HUES64 (cell line): Measurements from ENCODE around the gene PLEKHB1.
"Not testable (repeated sequence)": the region's sequence is repeated elsewhere in the genome, so short reads cannot be mapped to it uniquely, and the experiment has no call there.

Experiments used
- H3K27ac ChIP-seq: 2 replicates; pipeline ENCODE4 v1.7.0; 2013; ENCODE audit warnings: low read depth, low read length, inconsistent platforms
- H3K27me3 ChIP-seq: 2 replicates; pipeline ENCODE4 v1.6.1; 2013; ENCODE audit warnings: mild to moderate bottlenecking, low read length; ENCODE audit not compliant: insufficient read depth
- H3K36me3 ChIP-seq: 2 replicates; pipeline ENCODE4 v1.6.1; 2013; ENCODE audit warnings: mild to moderate bottlenecking, low read length; ENCODE audit not compliant: insufficient read depth
- H3K4me1 ChIP-seq: 2 replicates; pipeline ENCODE4 v1.6.1; 2013; ENCODE audit warnings: mild to moderate bottlenecking, low read length, moderate library complexity; ENCODE audit not compliant: insufficient read depth
- H3K4me3 ChIP-seq: 2 replicates; pipeline ENCODE4 v1.5.1; 2013; ENCODE audit warnings: mild to moderate bottlenecking, low read length, moderate library complexity
- H3K9ac ChIP-seq: 2 replicates; pipeline ENCODE4 v1.6.1; 2013; ENCODE audit warnings: mild to moderate bottlenecking, low read depth, low read length
- H3K9me3 ChIP-seq: 2 replicates; pipeline ENCODE4 v1.6.1; 2013; ENCODE audit warnings: low read depth, low read length; ENCODE audit not compliant: insufficient read depth
- WGBS: fragments of 150-250, 120-280 bp; methylation state at CpG from one replicate; pipeline ENCODE4 v1.1.7; 2013; ENCODE audit warnings: missing lambda C conversion rate; 5-methylcytosine and 5-hydroxymethylcytosine counted together

Gene PLEKHB1

GRCh38 chr11:73659961-73660360, 13.6 kb downstream of the PLEKHB1 start:
- Histone ChIP-seq H3K27me3 (peaks cover 24% of the 10 kb centered on the region), H3K9ac (no peak overlapping the region), H3K27ac (no peak overlapping the region), H3K36me3 (no peaks in the 10 kb centered on the region), H3K4me3 (no peak overlapping the region), H3K9me3 (no peaks in the 10 kb centered on the region), H3K4me1 (no peaks in the 10 kb centered on the region; the same call in 1 of the 2 replicates)
- WGBS = 96% methylated on average over 2 of the region's 3 CpGs

- H3K27me3 ChIP-seq = peaks cover 24% of the 10 kb centered on the region
- H3K9ac ChIP-seq = no peak overlapping the region
- no peaks in the 10 kb centered on the region for H3K9me3 ChIP-seq
- no peak overlapping the region for H3K4me3 ChIP-seq
- H3K27ac ChIP-seq = no peak overlapping the region
- H3K4me1 ChIP-seq = no peaks in the 10 kb centered on the region; the same call in 1 of the 2 replicates
- 62% methylated on average over 25 of the region's 25 CpGs for WGBS
- no peaks in the 10 kb centered on the region for H3K36me3 ChIP-seq
These were observed 14.2 kb downstream of the PLEKHB1 start for GRCh38 chr11:73660497-73661034.

GRCh38 chr11:73661035-73661628, 14.8 kb downstream of the PLEKHB1 start:
- 8% methylated on average over 40 of the region's 40 CpGs for WGBS
- peak overlapping the region; percentile 38; the same call in 1 of the 2 replicates for H3K27ac ChIP-seq
- no peaks in the 10 kb centered on the region; the same call in 1 of the 2 replicates for H3K4me1 ChIP-seq
- H3K4me3 ChIP-seq = peak overlapping the region; percentile 47
- peak overlapping the region; percentile 57 for H3K9ac ChIP-seq
- H3K27me3 ChIP-seq = peaks cover 24% of the 10 kb centered on the region
- no peaks in the 10 kb centered on the region for H3K36me3 ChIP-seq
- no peaks in the 10 kb centered on the region for H3K9me3 ChIP-seq

- no peaks in the 10 kb centered on the region; the same call in 1 of the 2 replicates for H3K4me1 ChIP-seq
- H3K9me3 ChIP-seq = no peaks in the 10 kb centered on the region
- H3K4me3 ChIP-seq = no peak overlapping the region
- H3K36me3 ChIP-seq = no peaks in the 10 kb centered on the region
- 91% methylated on average over 3 of the region's 3 CpGs for WGBS
- peaks cover 24% of the 10 kb centered on the region for H3K27me3 ChIP-seq
- H3K9ac ChIP-seq = no peak overlapping the region
- no peak overlapping the region for H3K27ac ChIP-seq
These were observed 16.2 kb downstream of the PLEKHB1 start for GRCh38 chr11:73662445-73663157.

GRCh38 chr11:73663604-73664495, 17.5 kb downstream of the PLEKHB1 start:
- 90% methylated on average over 3 of the region's 3 CpGs for WGBS
- Histone ChIP-seq H3K9me3 (no peaks in the 10 kb centered on the region), H3K36me3 (no peaks in the 10 kb centered on the region), H3K4me1 (no peaks in the 10 kb centered on the region; the same call in 1 of the 2 replicates), H3K4me3 (no peak overlapping the region), H3K9ac (no peak overlapping the region), H3K27ac (no peak overlapping the region), H3K27me3 (peaks cover 24% of the 10 kb centered on the region)

- Histone ChIP-seq H3K9me3 (no peaks in the 10 kb centered on the region), H3K27ac (no peak overlapping the region), H3K9ac (no peak overlapping the region), H3K4me3 (no peak overlapping the region), H3K36me3 (no peaks in the 10 kb centered on the region), H3K27me3 (peaks cover 22% of the 10 kb centered on the region), H3K4me1 (no peaks in the 10 kb centered on the region; the same call in 1 of the 2 replicates)
These were observed 18.5 kb downstream of the PLEKHB1 start for GRCh38 chr11:73664877-73665276.

GRCh38 chr11:73667891-73668290, 21.5 kb downstream of the PLEKHB1 start:
- no peak overlapping the region for H3K27ac ChIP-seq
- no CpG with 5 or more reads among the region's 1 CpG for WGBS
- no peaks in the 10 kb centered on the region; the same call in 1 of the 2 replicates for H3K4me1 ChIP-seq

GRCh38 chr11:73670808-73671207, 24.4 kb downstream of the PLEKHB1 start:
- Histone ChIP-seq H3K4me3 (no peak overlapping the region), H3K9ac (no peak overlapping the region), H3K27me3 (no peaks in the 10 kb centered on the region), H3K36me3 (no peaks in the 10 kb centered on the region), H3K9me3 (no peaks in the 10 kb centered on the region), H3K4me1 (no peaks in the 10 kb centered on the region), H3K27ac (no peak overlapping the region)
- 96% methylated on average over 3 of the region's 3 CpGs for WGBS

More at GRCh38 chr11:73667891-73668290, 21.5 kb downstream of the PLEKHB1 start:
- H3K4me3 ChIP-seq = no peak overlapping the region
- 0 out of 2 replicates have a peak, but pooled peaks cover 3% of the 10 kb centered on the region for H3K27me3 ChIP-seq
- H3K36me3 ChIP-seq = no peaks in the 10 kb centered on the region
- H3K9me3 ChIP-seq = no peaks in the 10 kb centered on the region
- no peak overlapping the region for H3K9ac ChIP-seq

- 91% methylated on average over 6 of the region's 6 CpGs for WGBS
- Histone ChIP-seq H3K9ac (no peak overlapping the region), H3K36me3 (no peaks in the 10 kb centered on the region), H3K4me1 (0 out of 2 replicates have a peak, but pooled peaks cover 1% of the 10 kb centered on the region), H3K9me3 (no peaks in the 10 kb centered on the region), H3K4me3 (no peak overlapping the region), H3K27me3 (no peaks in the 10 kb centered on the region), H3K27ac (no peak overlapping the region)
These were observed 25.3 kb downstream of the PLEKHB1 start for GRCh38 chr11:73671701-73672100.

GRCh38 chr11:73676552-73676951, 30.2 kb downstream of the PLEKHB1 start:
- WGBS = 92% methylated on average over 5 of the region's 5 CpGs
- not testable (repeated sequence) for H3K27ac ChIP-seq, H3K9me3 ChIP-seq, H3K4me3 ChIP-seq, H3K9ac ChIP-seq, H3K4me1 ChIP-seq, H3K27me3 ChIP-seq
- peaks cover 11% of the 10 kb centered on the region; the same call in 1 of the 2 replicates for H3K36me3 ChIP-seq
